HepG2 (cell line): Measurements from ENCODE around the gene SRBD1. TPM values are rescaled to one million over a fixed set of nuclear protein-coding genes. Genes with fewer than 3 reads are reported as not detected.

Experiments used
- ARNTL ChIP-seq: sonication (generic); formaldehyde crosslinking; IDR thresholded peaks from 2 replicates; pipeline ENCODE4 v1.4.0; 2020; ENCODE audit warnings: mild to moderate bottlenecking, missing genetic modification reagents
- EEA1 ChIP-seq: sonication (generic); formaldehyde crosslinking; IDR thresholded peaks from 2 replicates; pipeline ENCODE4 v1.5.1; 2020; ENCODE audit warnings: mild to moderate bottlenecking, missing genetic modification reagents, borderline replicate concordance
- HDAC1 ChIP-seq: sonication (generic); formaldehyde crosslinking; IDR thresholded peaks from 2 replicates; pipeline ENCODE4 v1.5.1; 2020; ENCODE audit warnings: mild to moderate bottlenecking, missing genetic modification reagents
- IRF2 ChIP-seq: IDR thresholded peaks from 2 replicates; pipeline ENCODE4 v1.6.1; 2018; ENCODE audit warnings: missing genetic modification reagents, missing compliant biosample characterization
- KMT2A ChIP-seq: sonication (generic); formaldehyde crosslinking; IDR thresholded peaks from 2 replicates; pipeline ENCODE4 v1.4.0; 2020; ENCODE audit warnings: missing genetic modification reagents
- NCOA2 ChIP-seq: sonication (generic); formaldehyde crosslinking; IDR thresholded peaks from 2 replicates; pipeline ENCODE4 v1.8.0; 2022; ENCODE audit warnings: inconsistent platforms
- POLR2G ChIP-seq: fragments of 200-400 bp; formaldehyde crosslinking; IDR thresholded peaks from 2 replicates; pipeline ENCODE4 v1.6.1; 2018; ENCODE audit warnings: mild to moderate bottlenecking, low read depth, low read length, moderate library complexity
- RARA ChIP-seq: IDR thresholded peaks from 2 replicates; pipeline ENCODE4 v1.6.1; 2016; ENCODE audit warnings: missing genetic modification reagents, missing compliant biosample characterization
- RBM22 ChIP-seq: fragments of 200-400 bp; formaldehyde crosslinking; optimal IDR thresholded peaks from 2 replicates; pipeline ENCODE3; 2017; ENCODE audit warnings: mild to moderate bottlenecking, low read length, moderate library complexity
- SNRNP70 ChIP-seq: fragments of 200-400 bp; formaldehyde crosslinking; IDR thresholded peaks from 2 replicates; pipeline ENCODE4 v1.6.1; 2017; ENCODE audit warnings: mild to moderate bottlenecking, low read depth, low read length, moderate library complexity
- TEAD3 ChIP-seq: optimal IDR thresholded peaks from 2 replicates; pipeline ENCODE3; 2016; ENCODE audit warnings: borderline replicate concordance
- ZBTB40 ChIP-seq, 2 experiments: fragments of 450-650 bp in 1 of 2; sonication (generic) in 1 of 2; formaldehyde crosslinking in 1 of 2; IDR thresholded peaks; 2 replicates each; pipeline versions ENCODE4 v1.6.1 to v1.8.0; 2016 to 2022; ENCODE audit warnings: antibody characterized with exemption in 1 of 2, mild to moderate bottlenecking in 1 of 2, missing genetic modification reagents in 1 of 2
- ZBTB49 ChIP-seq: sonication (generic); formaldehyde crosslinking; IDR thresholded peaks from 2 replicates; pipeline ENCODE4 v1.4.0; 2020; ENCODE audit warnings: missing genetic modification reagents, borderline replicate concordance
- ZIK1 ChIP-seq: sonication (generic); formaldehyde crosslinking; IDR thresholded peaks from 2 replicates; pipeline ENCODE4 v1.5.0; 2020; ENCODE audit warnings: mild to moderate bottlenecking, low read depth, missing genetic modification reagents, borderline replicate concordance
- ZNF382 ChIP-seq: sonication (generic); formaldehyde crosslinking; IDR thresholded peaks from 2 replicates; pipeline ENCODE4 v1.5.0; 2020; ENCODE audit warnings: missing genetic modification reagents, mild to moderate bottlenecking, borderline replicate concordance
- ZNF451 ChIP-seq: sonication (generic); formaldehyde crosslinking; IDR thresholded peaks from 2 replicates; pipeline ENCODE4 v1.5.0; 2020; ENCODE audit warnings: mild to moderate bottlenecking, missing genetic modification reagents
- ZNF510 ChIP-seq: sonication (generic); formaldehyde crosslinking; IDR thresholded peaks from 2 replicates; pipeline ENCODE4 v1.4.0; 2020; ENCODE audit warnings: low read depth, mild to moderate bottlenecking, missing genetic modification reagents
- ZNF558 ChIP-seq: sonication (generic); formaldehyde crosslinking; IDR thresholded peaks from 2 replicates; pipeline ENCODE4 v1.9.0; 2022; ENCODE audit warnings: mild to moderate bottlenecking, missing genetic modification reagents, borderline replicate concordance
- polyA plus RNA-seq, 8 experiments: library from polyadenylated mRNA; depleted of rRNA in 3 of 8; stranded (reverse) in 7 of 8; unstranded in 1 of 8; fragments of >200 nt; fragmentation: Illumina TruSeq in 4 of 8; extraction: Trizol in 4 of 8; gene quantifications; 2 replicates each; pipeline versions ENCODE4 v1.2.1 to v1.2.3, GENCODE V29; 2011 to 2016; ENCODE audit warnings: low read depth in 4 of 8, missing spikeins in 1 of 8, mixed read lengths in 1 of 8; ENCODE audit not compliant: insufficient read depth in 1 of 8
- total RNA-seq, 5 experiments: library from RNA; depleted of rRNA; stranded (reverse); fragments of >200 nt; fragmentation: Illumina TruSeq; extraction: Trizol; gene quantifications; 2 replicates each; pipeline ENCODE4 v1.2.3, GENCODE V29; 2016; ENCODE audit warnings: low read depth in 1 of 5

SRBD1 gene
- total and polyA plus RNA-seq, 2 of the 13 experiments (the other 11 are each of a cell fraction or from before 2014, with no cell fraction given): 3.2 to 23.9 TPM

GRCh38 chr2:45611020-45611859 is at the start of gene SRBD1 (continued):
- peak; percentile 83 for TF ChIP-seq HDAC1 (CRISPR knock-in tag)
- no peak for TF ChIP-seq ZNF382
- no peak for TF ChIP-seq ZNF451 (CRISPR knock-in tag)
- TF ChIP-seq EEA1 (CRISPR knock-in tag): no peak
- TF ChIP-seq ARNTL (CRISPR knock-in tag): no peak
- no peak for TF ChIP-seq NCOA2 (CRISPR knock-in tag)
- no peak for TF ChIP-seq ZIK1 (CRISPR knock-in tag)
- peak; percentile 97 for TF ChIP-seq POLR2G
- no peak for TF ChIP-seq RBM22
- TF ChIP-seq ZNF510 (CRISPR knock-in tag): 0 out of 2 replicates have a peak, but pooled peaks have one; percentile 25
- peak; percentile 77 for TF ChIP-seq TEAD3 (CRISPR knock-in tag)
- TF ChIP-seq RARA (CRISPR knock-in tag): 0 out of 2 replicates have a peak, but pooled peaks have one; percentile 27
- TF ChIP-seq SNRNP70: no peak
- peak; percentile 67 for TF ChIP-seq IRF2 (CRISPR knock-in tag)
- TF ChIP-seq ZNF558 (CRISPR knock-in tag): no peak
- TF ChIP-seq ZBTB49 (CRISPR knock-in tag): no peak
- TF ChIP-seq KMT2A (CRISPR knock-in tag): peak; percentile 72; the same call in 1 of the 2 replicates
- TF ChIP-seq ZBTB40 (IDR thresholded peaks at IDR 0.05): peak; percentile 87
- TF ChIP-seq ZBTB40 (CRISPR knock-in tag; IDR thresholded peaks at IDR 0.05): no peak
